GM23248 (cell line): ENCODE data around the gene ITSN2.

Experiments
- EZH2 ChIP-seq: fragments of 200-600 bp; sonication (generic); IDR thresholded peaks from 2 replicates; pipeline ENCODE4 v1.6.1; 2018; ENCODE audit warnings: antibody characterized with exemption, mild to moderate bottlenecking; ENCODE audit not compliant: insufficient read depth, poor library complexity, severe bottlenecking
- EZH2phosphoT487 ChIP-seq: fragments of 200-600 bp; sonication (generic); IDR thresholded peaks from 2 replicates; pipeline ENCODE4 v1.6.1; 2018; ENCODE audit warnings: antibody characterized with exemption, moderate library complexity, mild to moderate bottlenecking, low read depth; ENCODE audit not compliant: insufficient read depth

DNA sequence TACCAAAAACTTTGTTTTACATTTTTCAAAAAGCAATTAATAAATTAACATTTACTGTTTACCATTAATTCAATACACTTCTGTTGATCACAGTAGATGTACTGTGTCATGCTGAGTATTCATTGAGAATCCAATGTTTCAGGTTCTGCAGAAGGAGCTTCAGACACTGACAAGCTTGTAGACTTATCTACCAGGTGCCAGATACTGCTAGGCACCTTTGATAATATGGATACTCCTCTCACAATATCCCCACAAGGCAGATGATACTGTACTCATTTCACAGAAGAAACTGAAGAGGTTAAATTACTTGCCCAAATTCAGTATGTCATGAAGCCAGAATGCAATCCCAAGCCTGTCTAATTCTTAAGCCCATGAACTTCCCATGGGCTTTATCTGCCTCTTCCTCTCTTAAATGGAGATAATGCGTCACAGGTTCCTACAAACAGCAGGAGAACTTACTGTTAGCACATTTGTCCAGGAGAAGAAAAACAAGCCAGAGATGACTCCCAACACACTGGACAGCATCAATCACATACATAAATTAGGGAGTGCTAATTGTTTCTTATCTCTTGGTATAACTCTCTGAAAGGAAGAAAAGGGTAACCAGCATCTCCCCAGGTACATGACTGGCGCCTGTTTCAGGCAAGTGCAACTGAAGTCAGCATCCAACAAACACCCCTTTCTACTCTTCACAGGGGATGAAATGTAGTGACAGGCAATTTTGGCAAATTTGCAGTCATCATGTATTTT lies 27.4 kb downstream of the ITSN2 start:
- TF ChIP-seq EZH2 (no peak), EZH2phosphoT487 (no peak)
